ENCODE data around the gene TOMM7. TPM values are rescaled to one million over a fixed set of nuclear protein-coding genes. Genes with fewer than 3 reads are reported as not detected.
"Not testable (repeated sequence)": the region's sequence is repeated elsewhere in the genome, so short reads cannot be mapped to it uniquely, and the experiment has no call there.

TOMM7 gene
- total RNA-seq, 1 donor from 2014 or later: 65.1 TPM

DNA sequence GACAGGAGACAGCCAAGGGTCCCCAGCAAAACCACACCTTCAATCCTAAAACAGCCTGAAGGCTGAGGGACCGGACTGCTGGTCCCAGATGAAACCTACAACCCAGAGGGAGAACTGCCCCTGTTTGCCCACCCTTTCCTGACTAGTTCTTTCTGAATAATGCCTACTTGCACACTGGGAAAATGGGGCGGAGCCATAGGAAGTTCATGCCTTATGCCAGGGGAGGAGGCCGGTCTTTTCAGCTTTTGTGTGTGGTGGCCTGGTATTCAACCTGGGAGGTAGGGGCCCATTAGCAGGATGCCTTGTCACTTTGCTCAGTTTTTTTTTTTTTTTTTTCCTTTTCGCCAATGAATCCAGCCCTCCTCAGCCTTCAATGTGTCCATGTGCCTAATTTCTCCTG, 20.7 kb downstream of the TOMM7 start:
- Histone ChIP-seq H3K27me3 (no peaks in the 10 kb centered on the region), H3K27ac (no peak overlapping the region), H3K9me3 (no peaks in the 10 kb centered on the region), H3K4me1 (no peaks in the 10 kb centered on the region), H3K36me3 (no peaks in the 10 kb centered on the region), H3K4me3 (no peak overlapping the region)
- DNase-seq (ENCODE audit: low spot score in 2 of 2): no peak
- intact Hi-C loops (cut with DNase I): no loop called here
- TF ChIP-seq, protein P1, sequence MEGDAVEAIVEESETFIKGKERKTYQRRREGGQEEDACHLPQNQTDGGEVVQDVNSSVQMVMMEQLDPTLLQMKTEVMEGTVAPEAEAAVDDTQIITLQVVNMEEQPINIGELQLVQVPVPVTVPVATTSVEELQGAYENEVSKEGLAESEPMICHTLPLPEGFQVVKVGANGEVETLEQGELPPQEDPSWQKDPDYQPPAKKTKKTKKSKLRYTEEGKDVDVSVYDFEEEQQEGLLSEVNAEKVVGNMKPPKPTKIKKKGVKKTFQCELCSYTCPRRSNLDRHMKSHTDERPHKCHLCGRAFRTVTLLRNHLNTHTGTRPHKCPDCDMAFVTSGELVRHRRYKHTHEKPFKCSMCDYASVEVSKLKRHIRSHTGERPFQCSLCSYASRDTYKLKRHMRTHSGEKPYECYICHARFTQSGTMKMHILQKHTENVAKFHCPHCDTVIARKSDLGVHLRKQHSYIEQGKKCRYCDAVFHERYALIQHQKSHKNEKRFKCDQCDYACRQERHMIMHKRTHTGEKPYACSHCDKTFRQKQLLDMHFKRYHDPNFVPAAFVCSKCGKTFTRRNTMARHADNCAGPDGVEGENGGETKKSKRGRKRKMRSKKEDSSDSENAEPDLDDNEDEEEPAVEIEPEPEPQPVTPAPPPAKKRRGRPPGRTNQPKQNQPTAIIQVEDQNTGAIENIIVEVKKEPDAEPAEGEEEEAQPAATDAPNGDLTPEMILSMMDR (IDR thresholded peaks at IDR 0.05): no peak

DNA sequence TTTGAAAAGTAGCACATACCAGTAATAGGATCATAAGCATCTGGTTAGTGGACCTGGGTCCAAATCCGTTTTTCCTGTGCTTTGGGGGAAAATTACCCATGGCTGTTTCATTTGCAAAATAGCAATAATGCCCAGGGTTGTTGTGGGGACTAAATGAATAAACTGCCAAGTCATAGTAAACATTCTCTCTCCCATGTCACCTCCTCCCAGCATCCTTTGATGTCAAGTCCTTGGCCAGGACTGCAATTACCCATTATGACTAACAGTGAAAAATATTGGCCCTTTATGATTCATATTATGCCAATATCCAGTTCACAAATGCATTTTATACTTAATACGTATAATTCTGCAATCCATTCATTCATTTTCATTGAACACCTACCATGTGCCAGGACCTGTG, 23.0 kb downstream of the TOMM7 start:
- Histone ChIP-seq H3K27me3 (no peaks in the 10 kb centered on the region), H3K4me1 (no peaks in the 10 kb centered on the region), H3K36me3 (no peaks in the 10 kb centered on the region), H3K27ac (no peak overlapping the region), H3K4me3 (no peak overlapping the region), H3K9me3 (no peaks in the 10 kb centered on the region)
- intact Hi-C loops (cut with DNase I): no loop called here
- no peak for DNase-seq (ENCODE audit: low spot score in 2 of 2)
- TF ChIP-seq, protein P1 (IDR thresholded peaks at IDR 0.05): no peak

DNA sequence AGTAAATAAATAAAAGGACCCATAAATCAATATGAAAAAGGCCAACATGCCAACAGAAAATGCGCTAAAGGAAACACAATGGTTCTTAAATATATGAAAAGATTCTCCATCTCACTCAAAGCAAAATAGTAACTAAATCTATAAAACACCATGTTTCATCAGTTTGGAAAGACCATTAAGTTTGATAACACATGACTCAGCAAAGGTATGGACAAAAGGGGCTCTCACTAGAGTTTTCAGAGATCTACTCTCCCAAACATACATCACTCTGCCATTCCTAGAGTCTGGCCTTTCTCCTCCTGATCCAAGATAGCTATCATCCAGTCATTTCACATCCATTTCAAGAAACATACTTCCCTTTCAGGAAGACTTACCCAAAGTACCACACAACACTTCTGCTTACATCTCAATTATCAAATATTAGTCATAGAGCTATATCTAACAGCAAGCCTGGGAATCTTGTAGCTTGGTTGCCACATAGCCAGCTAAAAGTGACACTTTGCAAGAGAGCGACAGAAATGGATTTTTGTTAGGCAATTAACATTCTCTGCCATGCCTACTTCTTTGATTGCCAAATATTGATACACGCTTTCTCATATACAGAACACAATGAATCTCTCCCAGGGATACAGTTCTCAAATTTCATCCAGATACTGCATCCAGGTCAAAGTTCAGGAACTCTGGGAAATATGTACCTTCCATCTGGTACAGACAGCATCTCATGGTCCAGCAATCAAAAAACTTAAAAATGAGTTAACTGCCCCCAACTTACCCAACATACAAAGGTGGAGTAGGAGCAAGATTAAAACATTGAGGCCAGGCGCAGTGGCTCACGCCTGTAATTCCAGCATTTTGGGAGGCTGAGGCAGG, 28.8 kb downstream of the TOMM7 start:
- no peaks in the 10 kb centered on the region for H3K36me3 ChIP-seq
- H3K27ac ChIP-seq: no peak overlapping the region
- DNase-seq (ENCODE audit: low spot score in 2 of 2): no peak
- H3K4me3 ChIP-seq: no peak overlapping the region
- intact Hi-C loops (cut with DNase I): no loop called here
- H3K27me3 ChIP-seq: no peaks in the 10 kb centered on the region
- TF ChIP-seq, protein P1 (IDR thresholded peaks at IDR 0.05): no peak
- no peaks in the 10 kb centered on the region for H3K9me3 ChIP-seq
- H3K4me1 ChIP-seq: no peaks in the 10 kb centered on the region

DNA sequence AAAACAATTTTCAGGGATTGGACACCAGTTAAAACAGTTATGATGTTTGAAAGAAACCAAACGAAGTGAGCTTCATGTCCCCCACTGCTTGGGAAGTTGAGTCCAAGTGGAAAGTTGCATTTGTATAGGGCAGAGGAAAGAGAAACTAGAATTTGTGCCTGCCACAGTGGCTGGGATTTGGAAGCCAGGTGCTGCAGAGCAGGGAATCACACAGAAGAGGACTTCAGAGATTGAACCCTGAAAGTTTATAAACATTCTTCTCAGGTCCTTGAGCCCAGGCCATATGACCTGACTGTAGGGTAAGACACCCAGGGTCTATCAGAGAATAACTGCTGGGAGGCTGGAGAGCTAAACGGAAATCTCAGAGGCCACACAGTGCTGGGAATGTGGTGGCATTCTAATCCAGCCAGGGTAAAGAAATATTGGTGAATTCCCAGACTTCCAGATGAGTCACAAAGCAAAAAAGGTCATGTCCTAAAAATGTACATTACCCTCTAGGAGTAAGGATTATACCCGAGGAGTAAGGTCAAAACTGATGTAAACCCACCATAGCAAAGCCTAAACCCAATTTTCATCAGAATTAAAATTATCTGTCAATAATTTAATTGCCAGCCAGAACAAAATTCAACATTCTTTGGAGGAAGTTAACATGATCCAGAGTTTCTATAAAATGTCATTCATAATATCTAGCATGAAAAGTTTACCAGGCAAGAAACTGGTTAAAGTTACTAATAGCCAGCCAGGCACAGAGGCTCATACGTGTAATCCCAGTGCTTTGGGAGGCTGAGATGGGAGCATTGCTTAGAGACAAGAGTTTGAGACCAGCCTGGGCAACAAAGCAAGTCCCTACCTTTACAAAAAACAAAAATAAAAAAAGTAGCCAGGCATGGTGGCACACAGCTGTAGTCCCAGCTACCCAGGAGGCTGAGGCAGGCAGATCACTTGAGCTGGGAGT, 31.2 kb downstream of the TOMM7 start:
- no peak overlapping the region for H3K4me3 ChIP-seq
- DNase-seq (ENCODE audit: low spot score in 2 of 2): no peak
- intact Hi-C loops (cut with DNase I): no loop called here
- H3K27ac ChIP-seq: no peak overlapping the region
- TF ChIP-seq, protein P1 (IDR thresholded peaks at IDR 0.05): no peak
- no peaks in the 10 kb centered on the region for H3K36me3 ChIP-seq
- no peaks in the 10 kb centered on the region for H3K9me3 ChIP-seq
- H3K27me3 ChIP-seq: no peaks in the 10 kb centered on the region
- no peaks in the 10 kb centered on the region for H3K4me1 ChIP-seq

DNA sequence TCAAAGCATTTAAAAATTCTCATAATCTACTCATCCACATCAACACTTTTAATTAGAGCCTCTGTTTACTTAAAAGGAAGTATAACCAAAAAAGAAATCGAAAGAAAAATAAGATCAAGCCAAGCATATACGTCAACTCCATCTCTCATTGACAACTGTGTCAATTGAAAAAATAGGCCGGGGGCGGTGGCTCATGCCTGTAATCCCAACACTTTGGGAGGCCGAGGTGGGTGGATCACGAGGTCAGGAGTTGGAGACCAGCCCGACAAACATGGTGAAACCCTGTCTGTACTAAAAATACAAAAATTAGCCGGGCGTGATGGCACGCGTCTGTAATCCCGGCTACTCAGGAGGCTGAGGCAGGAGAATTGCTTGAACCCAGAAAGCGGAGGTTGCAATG, 32.0 kb downstream of the TOMM7 start:
- H3K36me3 ChIP-seq; H3K27me3 ChIP-seq; intact Hi-C loops (cut with DNase I); H3K9me3 ChIP-seq; H3K4me3 ChIP-seq; H3K4me1 ChIP-seq; H3K27ac ChIP-seq; DNase-seq (ENCODE audit: low spot score in 2 of 2): not testable (repeated sequence)

DNA sequence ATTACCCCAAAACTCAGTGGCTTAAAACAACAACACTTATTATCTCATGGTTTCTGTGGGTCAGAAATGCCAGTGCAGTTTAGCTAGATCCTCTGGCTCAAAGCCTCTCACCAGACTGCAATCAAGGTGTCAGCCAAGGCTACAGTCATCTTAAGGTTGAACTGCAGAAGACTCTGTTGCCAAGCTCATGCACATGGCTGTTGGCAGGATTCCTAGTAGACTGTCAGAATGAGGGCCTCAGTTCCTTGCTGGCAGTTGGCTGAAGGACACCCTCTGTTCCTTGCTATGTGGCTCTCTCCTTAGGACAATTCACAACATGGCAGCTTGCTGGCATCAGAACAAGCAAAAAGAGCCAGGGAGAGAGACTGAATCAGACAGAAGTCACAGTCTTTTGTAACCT, 34.7 kb downstream of the TOMM7 start:
- Histone ChIP-seq H3K4me3 (no peak overlapping the region), H3K4me1 (no peaks in the 10 kb centered on the region), H3K9me3 (no peaks in the 10 kb centered on the region), H3K27me3 (no peaks in the 10 kb centered on the region), H3K27ac (no peak overlapping the region), H3K36me3 (no peaks in the 10 kb centered on the region)
- intact Hi-C loops (cut with DNase I): no loop called here
- TF ChIP-seq, protein P1 (IDR thresholded peaks at IDR 0.05): no peak
- DNase-seq (ENCODE audit: low spot score in 2 of 2): no peak

All from ascending aorta (tissue), 2 donors.